Lower leg skin (tissue), 4 donors: Measurements from ENCODE around the gene XIRP1. TPM values are rescaled to one million over a fixed set of nuclear protein-coding genes. Genes with fewer than 3 reads are reported as not detected.

Experiments used
- DNase-seq, 2 donors: peaks; one replicate each; pipeline ENCODE4 v3.0.0-alpha.2; 2019; ENCODE audit warnings: low spot score in 2 of 2
- H3K4me3 ChIP-seq: fragments of 200-600 bp; sonication (generic); 2 replicates; pipeline ENCODE4 v1.5.1; 2017; ENCODE audit warnings: mild to moderate bottlenecking, low read depth; ENCODE audit not compliant: poor library complexity, severe bottlenecking
- CTCF ChIP-seq, 3 donors: fragments of 450-650 bp; IDR thresholded peaks; one replicate each; pipeline ENCODE4 v1.5.1; 2016; ENCODE audit warnings: antibody characterized with exemption in 3 of 3, mild to moderate bottlenecking in 3 of 3, moderate library complexity in 2 of 3
- POLR2A ChIP-seq, 2 donors: fragments of 450-650 bp; IDR thresholded peaks; one replicate each; pipeline ENCODE4 v1.6.1; 2016 to 2017; ENCODE audit warnings: antibody characterized with exemption in 2 of 2, mild to moderate bottlenecking in 1 of 2, moderate library complexity in 1 of 2
- WGBS, 2 donors: methylation state at CpG; one replicate each; pipeline ENCODE4 v1.1.5; 2018; 5-methylcytosine and 5-hydroxymethylcytosine counted together
- intact Hi-C: fragments of 100-400 bp; cut with DNase I; formaldehyde crosslinking; loops from one replicate; pipeline ENCODE4 v1.15.0; 2023; ENCODE audit warnings: low total_unique reads
- total RNA-seq, 4 donors: library from RNA; depleted of rRNA; stranded (reverse); fragments of >200 nt; gene quantifications; one replicate each; pipeline ENCODE4 v1.1.0, GENCODE V29; 2016

The XIRP1 gene
- not detected for total RNA-seq

DNA sequence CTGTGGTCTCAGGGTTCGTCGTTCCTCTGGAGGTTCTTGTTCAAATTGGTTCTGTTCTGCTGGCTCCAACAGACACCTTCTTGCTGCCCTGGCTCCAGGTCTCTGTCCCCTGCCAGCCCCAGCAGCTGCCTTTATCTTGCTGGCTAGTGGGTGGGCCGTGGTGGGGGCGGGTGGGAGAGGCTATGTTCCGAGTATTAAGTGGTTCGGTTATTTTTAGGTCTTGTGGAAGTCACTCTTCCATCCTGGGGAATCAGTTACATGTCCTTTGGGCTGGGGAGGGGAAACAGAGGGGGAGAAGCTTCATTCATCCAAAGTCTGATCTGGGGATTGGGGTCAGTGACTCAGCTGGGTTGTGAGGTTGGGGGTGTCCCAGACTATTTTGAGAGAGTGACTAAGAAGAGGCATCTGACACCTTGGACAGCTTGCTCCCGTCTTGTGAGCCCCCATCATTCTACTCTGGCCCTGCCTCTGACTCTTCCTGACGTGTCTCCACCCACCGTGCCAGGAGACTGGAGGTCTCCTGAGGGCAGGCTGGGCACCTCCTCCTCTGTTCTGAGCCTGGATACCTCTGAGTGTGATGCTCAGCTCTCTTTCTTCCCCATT, at the start of gene XIRP1:
XIRP1 (minus strand) TSS at position 106 of the 603 bp plus-strand sequence. CDS start 3,150 bp downstream, outside the sequence.
- 81 to 90% methylated on average over 9 of the region's 9 CpGs for WGBS, 2 donors
- DNase-seq = no peak
- H3K4me3 ChIP-seq = no peak within 1 kb of the TSS
- intact Hi-C loops = loop anchor here (5.0 kb wide), 1 partner anchor 100 kb away; no protein-coding TSS in a partner anchor
- no peak for TF ChIP-seq POLR2A (IDR thresholded peaks at IDR 0.05)
- TF ChIP-seq CTCF (IDR thresholded peaks at IDR 0.05) = no peak

DNA sequence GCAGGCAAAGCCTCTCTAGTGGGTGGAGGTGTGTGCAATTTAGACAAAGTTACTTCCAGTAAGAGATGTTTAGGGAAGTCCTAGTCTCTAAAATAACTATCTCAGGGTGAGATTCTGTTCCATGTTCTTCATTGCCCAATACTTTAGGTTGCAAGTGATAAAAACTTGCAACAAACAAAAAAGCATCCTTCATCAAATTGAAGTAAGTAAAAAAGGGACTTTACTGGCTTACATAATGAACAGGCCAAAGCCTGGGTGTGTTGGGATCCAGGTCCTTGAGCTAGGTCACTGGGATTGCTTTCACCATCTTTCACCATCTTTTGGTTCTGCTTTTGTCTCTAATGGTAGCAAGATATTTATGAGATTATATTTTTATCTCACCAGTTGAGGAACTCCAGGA, 49.2 kb upstream of the XIRP1 start:
- H3K4me3 ChIP-seq = no peak overlapping the region
- DNase-seq = no peak
- intact Hi-C loops = no loop called here
- no peak for TF ChIP-seq CTCF (IDR thresholded peaks at IDR 0.05)
- TF ChIP-seq POLR2A (IDR thresholded peaks at IDR 0.05) = no peak

DNA sequence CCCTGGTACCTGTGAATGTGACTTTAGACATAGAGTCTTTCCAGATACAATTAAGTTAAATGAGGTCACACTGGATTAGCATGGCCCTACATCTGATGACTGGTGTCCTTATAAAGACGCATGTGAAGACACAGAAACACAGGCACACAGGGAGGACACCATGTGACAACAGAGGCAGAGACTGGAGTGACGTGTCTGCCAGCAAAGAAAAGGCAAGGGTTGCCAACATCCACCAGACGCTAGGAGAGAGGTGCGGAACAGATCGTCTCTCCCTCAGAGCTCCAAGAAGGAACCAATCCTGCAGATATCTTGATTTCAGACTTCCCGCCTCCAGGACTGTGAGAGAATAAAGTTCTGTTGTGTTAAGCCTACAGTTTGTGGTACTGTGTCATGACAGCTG, 44.6 kb upstream of the XIRP1 start:
- 68 to 82% methylated on average over 6 of the region's 6 CpGs for WGBS, 2 donors
- no peak overlapping the region for H3K4me3 ChIP-seq
- intact Hi-C loops = no loop called here
- TF ChIP-seq CTCF (IDR thresholded peaks at IDR 0.05) (no peak), POLR2A (IDR thresholded peaks at IDR 0.05) (no peak)
- DNase-seq = no peak

DNA sequence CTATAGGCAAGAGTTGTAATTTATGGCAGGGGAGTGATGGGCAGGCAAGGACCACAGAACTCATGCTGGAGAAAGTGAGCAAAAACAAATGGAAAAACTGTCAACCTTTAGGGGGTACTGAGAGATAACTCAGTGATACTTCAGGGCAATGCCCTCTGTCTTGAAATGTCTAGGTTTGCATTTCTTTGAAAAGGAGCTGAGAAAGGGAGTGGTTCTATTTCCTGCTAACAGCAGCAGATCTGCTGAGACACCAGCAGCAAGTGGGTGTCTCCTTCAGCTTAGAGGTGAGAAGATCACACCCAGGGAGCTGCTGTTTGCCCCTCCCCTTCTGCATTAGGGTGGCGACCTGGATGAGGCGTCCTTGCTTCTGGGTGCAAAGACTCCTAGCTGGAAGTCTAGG, 42.3 kb upstream of the XIRP1 start:
- TF ChIP-seq CTCF (IDR thresholded peaks at IDR 0.05) (no peak), POLR2A (IDR thresholded peaks at IDR 0.05) (no peak)
- intact Hi-C loops = no loop called here
- H3K4me3 ChIP-seq = no peak overlapping the region
- DNase-seq = no peak
- 27 to 28% methylated on average over 2 of the region's 2 CpGs for WGBS, 2 donors

- TF ChIP-seq POLR2A (IDR thresholded peaks at IDR 0.05) = no peak
- TF ChIP-seq CTCF (IDR thresholded peaks at IDR 0.05) = no peak
- no peak overlapping the region for H3K4me3 ChIP-seq
- 45% methylated on average over 3 of the region's 3 CpGs for WGBS, 2 donors
- intact Hi-C loops = no loop called here
- no peak for DNase-seq
Measured at GRCh38 chr3:39232859-39233258, 40.5 kb upstream of the XIRP1 start.

DNA sequence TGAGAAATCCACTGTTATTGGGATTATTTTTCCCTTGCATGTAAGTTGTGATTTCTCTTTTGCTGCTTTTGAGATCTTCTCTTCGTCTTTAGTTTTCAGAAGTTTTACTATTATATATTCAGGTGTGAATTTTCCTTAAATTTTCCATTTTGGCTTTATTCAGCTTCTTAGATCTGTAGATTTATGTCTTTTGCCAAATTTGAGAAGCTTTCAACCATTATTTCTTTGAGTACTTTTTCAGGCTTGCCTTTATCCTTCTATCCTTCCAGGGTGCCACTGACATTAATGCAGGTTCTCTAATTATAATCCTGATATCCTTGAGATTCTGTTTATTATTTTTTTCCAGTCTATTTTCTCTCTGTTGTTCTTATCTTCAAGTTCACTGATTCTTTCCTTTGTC, 38.1 kb upstream of the XIRP1 start:
- WGBS, 2 donors = 90 to 92% methylated on average over 1 of the region's 1 CpG
- TF ChIP-seq CTCF (IDR thresholded peaks at IDR 0.05) (no peak), POLR2A (IDR thresholded peaks at IDR 0.05) (no peak)
- DNase-seq = no peak
- no peak overlapping the region for H3K4me3 ChIP-seq
- intact Hi-C loops = no loop called here
